A549 (cell line): ENCODE results near the gene STAT4. TPM values are rescaled to one million over a fixed set of nuclear protein-coding genes. Genes with fewer than 3 reads are reported as not detected.

Experiments used
- ATAC-seq, 2 experiments: fragments of 200-7000 bp in 1 of 2; fragments of >200 bp in 1 of 2; cut with Nextera tagmentation in 1 of 2; cut with Tn5 transposase in 1 of 2; 3 replicates each; pipeline versions ENCODE4 v1.8.0 to v1.9.1; 2018 to 2020; ENCODE audit warnings: mild to moderate bottlenecking in 1 of 2, moderate library complexity in 1 of 2
- CTCF ChIA-PET: fragments of 300-600 bp; sonication (Branson Sonifier 250); formaldehyde crosslinking; extraction: SDS; loops from one replicate; lab custom pipeline; 2021; ENCODE audit warnings: antibody characterized with exemption, inconsistent platforms; lab: Yijun Ruan, JAX
- POLR2A ChIA-PET: fragments of 350-600 bp; formaldehyde crosslinking; extraction: SDS; loops from one replicate; lab custom pipeline; 2021; ENCODE audit warnings: antibody characterized with exemption, inconsistent platforms; lab: Yijun Ruan, JAX
- DNase-seq, 2 experiments: peaks; one replicate each; pipeline versions ENCODE4 v3.0.0 to v3.0.0-alpha.2; 2011 to 2016; ENCODE audit warnings: low read depth in 1 of 2, low spot score in 1 of 2
- FAIRE-seq: peaks from 2 replicates; lab custom pipeline; 2011; peaks lifted over from hg19 to GRCh38; lab: Jason Lieb, UNC
- H3K27ac ChIP-seq, 2 experiments: fragments of >200 bp; sonication (Bioruptor Twin); formaldehyde crosslinking; 3 replicates each; pipeline ENCODE4 v1.5.1; 2016 to 2017
- H3K4me1 ChIP-seq: fragments of >200 bp; sonication (Bioruptor Twin); formaldehyde crosslinking; 3 replicates; pipeline ENCODE4 v1.6.1; 2016
- H3K4me2 ChIP-seq: fragments of >200 bp; sonication (Bioruptor Twin); formaldehyde crosslinking; 3 replicates; pipeline ENCODE4 v1.6.1; 2016
- H3K4me3 ChIP-seq: fragments of >200 bp; sonication (Bioruptor Twin); formaldehyde crosslinking; 3 replicates; pipeline ENCODE4 v1.5.1; 2016
- H3K9me3 ChIP-seq: fragments of >200 bp; sonication (Bioruptor Twin); formaldehyde crosslinking; 3 replicates; pipeline ENCODE4 v1.6.1; 2016
- ATOH8 ChIP-seq: fragments of 250-450 bp; sonication (Bioruptor Pico); IDR thresholded peaks from 2 replicates; pipeline ENCODE4 v1.5.0; 2020; ENCODE audit warnings: low read depth, mild to moderate bottlenecking, moderate library complexity
- CBX8 ChIP-seq: fragments of 200-600 bp; sonication (generic); IDR thresholded peaks from 2 replicates; pipeline ENCODE4 v1.6.1; 2016
- CHD2 ChIP-seq: fragments of 150-350 bp; IDR thresholded peaks from 2 replicates; pipeline ENCODE4 v1.6.1; 2014; ENCODE audit warnings: low read length; ENCODE audit not compliant: partially characterized antibody
- CHD4 ChIP-seq: fragments of 200-600 bp; sonication (generic); IDR thresholded peaks from 2 replicates; pipeline ENCODE4 v1.6.1; 2016; ENCODE audit warnings: antibody characterized with exemption, mild to moderate bottlenecking, borderline replicate concordance
- ESRRA ChIP-seq: fragments of 150-350 bp; IDR thresholded peaks from 2 replicates; pipeline ENCODE4 v1.6.1; 2014; ENCODE audit warnings: mild to moderate bottlenecking, low read length, borderline replicate concordance
- FOSL2 ChIP-seq, 2 experiments: fragments of 450-650 bp in 1 of 2; fragments of >200 bp in 1 of 2; sonication (Bioruptor Twin) in 1 of 2; formaldehyde crosslinking; IDR thresholded peaks; 2 replicates each; pipeline versions ENCODE4 v1.5.0 to v1.6.1; 2016 to 2020; ENCODE audit warnings: mild to moderate bottlenecking in 1 of 2, moderate library complexity in 1 of 2
- HEYL ChIP-seq: fragments of 250-450 bp; sonication (Bioruptor Pico); IDR thresholded peaks from 2 replicates; pipeline ENCODE4 v1.8.0; 2021; ENCODE audit warnings: mild to moderate bottlenecking, moderate library complexity
- HMGXB4 ChIP-seq: fragments of 250-450 bp; sonication (Bioruptor Pico); IDR thresholded peaks from 2 replicates; pipeline ENCODE4 v1.5.0; 2021; ENCODE audit warnings: mild to moderate bottlenecking, moderate library complexity, borderline replicate concordance
- JUN ChIP-seq, 2 experiments: fragments of >200 bp; sonication (Bioruptor Twin); formaldehyde crosslinking; IDR thresholded peaks; 2 replicates in 1 of 2; 3 replicates in 1 of 2; pipeline ENCODE4 v1.6.1; 2016 to 2017
- MAX ChIP-seq: IDR thresholded peaks from 2 replicates; pipeline ENCODE4 v1.6.1; 2012
- POLR2A ChIP-seq: IDR thresholded peaks from 2 replicates; pipeline ENCODE4 v1.6.1; 2012; ENCODE audit warnings: mild to moderate bottlenecking, low read length
- RARB ChIP-seq: fragments of 250-450 bp; sonication (Bioruptor Pico); IDR thresholded peaks from 2 replicates; pipeline ENCODE4 v1.8.0; 2021; ENCODE audit warnings: mild to moderate bottlenecking, moderate library complexity
- RCOR1 ChIP-seq: fragments of 150-350 bp; IDR thresholded peaks from 2 replicates; pipeline ENCODE4 v1.6.1; 2014; ENCODE audit warnings: antibody characterized with exemption, low read length, low read depth
- RNF2 ChIP-seq: fragments of 200-600 bp; sonication (generic); IDR thresholded peaks from 2 replicates; pipeline ENCODE4 v1.6.1; 2016; ENCODE audit warnings: low read depth, mild to moderate bottlenecking, antibody characterized with exemption, moderate library complexity, borderline replicate concordance
- SMC3 ChIP-seq: fragments of >200 bp; sonication (Bioruptor Twin); formaldehyde crosslinking; IDR thresholded peaks from 3 replicates; pipeline ENCODE4 v1.6.1; 2018; ENCODE audit warnings: inconsistent platforms
- SREBF2 ChIP-seq: fragments of 450-650 bp; IDR thresholded peaks from 2 replicates; pipeline ENCODE4 v1.6.1; 2014; ENCODE audit warnings: mild to moderate bottlenecking, moderate library complexity
- TFCP2L1 ChIP-seq: fragments of 250-450 bp; sonication (Bioruptor Pico); IDR thresholded peaks from 2 replicates; pipeline ENCODE4 v1.5.0; 2021; ENCODE audit warnings: mild to moderate bottlenecking
- ZFP36 ChIP-seq: fragments of 450-650 bp; IDR thresholded peaks from 2 replicates; pipeline ENCODE4 v1.6.1; 2014; ENCODE audit warnings: borderline replicate concordance; ENCODE audit not compliant: partially characterized antibody
- WGBS: methylation state at CpG from one replicate; pipeline ENCODE4 v1.1.6; 2017; ENCODE audit errors: missing lambda C conversion rate; 5-methylcytosine and 5-hydroxymethylcytosine counted together
- polyA plus RNA-seq, 4 experiments: library from polyadenylated mRNA; depleted of rRNA in 3 of 4; stranded (reverse); fragments of >200 nt; fragmentation: RNase III in 1 of 4; extraction: RNeasy Plus Mini Kit Qiagen cat#74134 plus additional on column Dnase treatment in 1 of 4; gene quantifications; 2 replicates in 3 of 4; 3 replicates in 1 of 4; pipeline ENCODE4 v1.2.3, GENCODE V29; 2011 to 2017

Gene STAT4
- polyA plus RNA-seq, 2 of the 4 experiments (the other 2 are of a cell fraction) = 11.6 to 34.4 TPM

DNA sequence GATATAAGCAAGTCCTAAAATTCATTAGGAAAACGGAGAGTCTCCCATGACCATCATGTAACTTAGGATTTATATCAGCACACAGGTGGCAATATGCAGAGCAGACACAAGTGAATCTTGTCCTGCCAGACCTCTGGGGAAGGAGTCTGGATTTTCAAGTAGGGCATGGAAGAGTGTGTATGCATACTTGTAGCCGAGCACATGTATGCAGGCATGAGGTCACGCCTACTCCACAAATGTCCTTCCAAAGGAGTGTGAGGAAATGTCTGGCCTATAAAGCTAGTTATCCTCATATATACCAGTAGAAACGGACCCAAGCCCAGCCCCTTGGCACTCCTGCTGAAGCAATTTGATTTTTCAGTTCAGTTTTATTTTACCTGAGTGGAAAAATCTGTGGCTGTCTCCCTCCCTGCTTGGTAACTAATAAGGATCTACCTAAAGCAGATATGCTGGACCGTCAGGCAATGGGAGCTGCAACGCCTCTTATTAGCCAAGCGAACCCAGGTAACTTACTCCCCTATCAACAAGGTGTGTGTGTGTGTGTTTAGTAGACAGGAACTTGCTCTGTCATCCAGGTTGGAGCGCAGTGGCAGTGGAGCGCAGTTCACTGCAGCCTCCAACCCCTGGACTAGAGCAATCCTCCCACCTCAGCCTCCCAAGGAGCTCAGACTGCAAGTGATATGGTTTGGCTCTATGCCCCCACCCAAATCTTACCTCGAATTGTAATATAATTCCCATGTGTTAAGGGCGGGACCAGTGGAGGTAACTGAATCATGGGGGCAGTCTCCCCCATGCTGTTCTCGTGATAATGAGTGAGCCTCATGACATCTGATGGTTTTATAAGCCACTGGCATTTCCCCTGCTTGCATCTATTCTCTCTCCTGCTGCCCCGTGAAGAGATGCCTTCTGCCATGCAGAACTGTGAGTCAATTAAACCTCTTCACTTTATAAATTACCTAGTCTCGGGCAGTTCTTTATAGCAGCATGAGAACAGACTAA, 139.6 kb downstream of the STAT4 start:
- FAIRE-seq = no peak
- no peak overlapping the region; the same call in 2 of the 3 replicates for H3K4me3 ChIP-seq
- DNase-seq = no peak
- ATAC-seq = no peak
- peak overlapping the region; percentile 96 for H3K4me2 ChIP-seq
- POLR2A ChIA-PET = interaction anchor here (4.1 kb wide), 1 partner anchor 40 kb away, joined by 25 read pairs; no protein-coding TSS in a partner anchor
- peaks cover 51% of the 10 kb centered on the region for H3K4me1 ChIP-seq
- TF ChIP-seq MAX (0 out of 2 replicates have a peak, but pooled peaks have one; percentile 22), RCOR1 (no peak), CHD4 (no peak), TFCP2L1 (no peak), ESRRA (no peak), SMC3 (no peak), JUN (IDR thresholded peaks at IDR 0.05) (no peak)
- WGBS = 85% methylated on average over 14 of the region's 14 CpGs
- peak overlapping the region in 1 of 2 experiments; percentile 91; a peak in 3 of 6 replicates for H3K27ac ChIP-seq
- H3K9me3 ChIP-seq = no peaks in the 10 kb centered on the region
- CTCF ChIA-PET = interaction anchor here (0.8 to 1.4 kb wide), 2 partner anchors 41 to 230 kb away, joined by 3 to 4 read pairs; no protein-coding TSS in a partner anchor

GRCh38 chr2:191009541-191010374, 141.0 kb downstream of the STAT4 start:
- FAIRE-seq (no peak), DNase-seq (no peak), ATAC-seq (no peak)
- CTCF ChIA-PET = no interaction called here
- Histone ChIP-seq H3K4me2 (peak overlapping the region; percentile 96), H3K9me3 (no peaks in the 10 kb centered on the region), H3K27ac (no peak overlapping the region), H3K4me1 (peaks cover 48% of the 10 kb centered on the region), H3K4me3 (0 out of 3 replicates have a peak overlapping the region, but pooled peaks have one; percentile 13)
- 79% methylated on average over 4 of the region's 4 CpGs for WGBS
- TF ChIP-seq CHD2 (no peak), RARB (no peak), ZFP36 (no peak), FOSL2 (IDR thresholded peaks at IDR 0.05) (no peak), FOSL2 (CRISPR knock-in tag; IDR thresholded peaks at IDR 0.05) (peak; percentile 50)
- POLR2A ChIA-PET = no interaction called here

GRCh38 chr2:191008286-191008685, 142.5 kb downstream of the STAT4 start:
- Histone ChIP-seq H3K4me2 (no peak overlapping the region), H3K4me3 (no peak overlapping the region), H3K9me3 (no peaks in the 10 kb centered on the region)
- CTCF ChIA-PET = interaction anchor here (0.6 to 1.8 kb wide), 4 partner anchors 12 to 43 kb away, joined by 3 to 6 read pairs (median 3); no protein-coding TSS in a partner anchor
- TF ChIP-seq POLR2A = no peak
- TF ChIP-seq CBX8 = no peak
- TF ChIP-seq ATOH8 (CRISPR knock-in tag) = no peak
- TF ChIP-seq HMGXB4 = no peak
- no peak for TF ChIP-seq HEYL (CRISPR knock-in tag)
- no peak for TF ChIP-seq RNF2
- TF ChIP-seq SREBF2 = no peak
- TF ChIP-seq, all 56 proteins: peak for 0
- no peak overlapping the region for H3K27ac ChIP-seq
- no peak for ATAC-seq
- FAIRE-seq = no peak
- POLR2A ChIA-PET = no interaction called here
- peaks cover 44% of the 10 kb centered on the region for H3K4me1 ChIP-seq
- no peak for DNase-seq
